Measurements from ENCODE around the gene VEGFB. TPM values are rescaled to one million over a fixed set of nuclear protein-coding genes. Genes with fewer than 3 reads are reported as not detected.

Gene VEGFB
- total and polyA plus RNA-seq, 8 donors = 72.9 to 132 (median 86.6) TPM

DNA sequence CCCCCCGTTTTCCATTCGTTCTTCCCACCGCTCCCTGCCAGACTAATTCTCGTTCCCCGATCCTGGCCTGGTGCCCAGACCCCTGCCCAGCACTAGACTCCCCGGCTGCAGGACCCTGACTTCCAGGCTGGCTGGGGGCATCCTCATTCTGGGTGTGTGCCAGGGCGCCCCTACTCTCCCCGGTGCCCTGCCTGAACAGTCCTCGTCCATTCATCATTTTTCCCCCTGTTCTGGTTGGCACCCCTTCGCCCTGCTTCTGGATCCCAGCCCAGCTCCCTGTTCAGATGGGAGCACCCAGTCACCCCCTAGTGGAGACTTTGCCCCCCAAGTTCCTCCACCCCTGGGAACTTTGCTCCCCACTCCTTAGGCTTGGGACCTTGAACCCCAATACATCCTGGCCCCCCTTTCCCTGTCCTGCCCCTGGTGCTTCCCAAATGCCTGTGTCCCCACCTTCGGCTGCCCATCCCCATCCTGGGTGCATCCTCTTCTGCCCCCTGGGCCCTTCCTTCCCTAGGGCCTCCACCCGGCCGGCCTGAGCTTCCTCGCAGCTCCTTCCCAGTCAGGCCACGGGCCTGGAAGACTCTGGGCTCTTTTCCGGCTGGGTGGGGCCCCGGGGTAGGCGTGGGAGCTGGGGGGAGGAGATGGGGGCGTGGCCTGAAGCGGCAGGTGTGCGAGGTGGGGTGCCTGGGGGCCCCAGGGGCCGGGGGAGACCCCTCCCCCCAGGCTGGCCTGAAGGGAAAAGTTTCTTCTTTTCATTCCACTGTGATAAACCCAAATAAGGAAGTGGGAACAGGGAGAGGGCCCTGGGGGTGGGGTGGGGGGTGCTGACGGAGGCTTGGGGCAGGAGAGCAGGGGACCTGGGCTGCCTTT, 17.9 kb downstream of the VEGFB start:
- peaks cover 0 to 31% of the 10 kb centered on the region in 2 donors for H3K36me3 ChIP-seq
- ATAC-seq (peak; percentile 70), DNase-seq (peak in 3 of 4 donors; percentile 25 to 89 (median 79))
- no peaks in the 10 kb centered on the region for H3K27me3 ChIP-seq
- H3K27ac ChIP-seq = peak overlapping the region; percentile 56 to 73
- peak overlapping the region; percentile 82 to 87 for H3K4me3 ChIP-seq
- no peaks in the 10 kb centered on the region for H3K9me3 ChIP-seq
- H3K4me1 ChIP-seq = peaks cover 9 to 43% of the 10 kb centered on the region in 2 donors
- intact Hi-C loops (cut with DNase I) = no loop called here
- TF ChIP-seq, protein P1, sequence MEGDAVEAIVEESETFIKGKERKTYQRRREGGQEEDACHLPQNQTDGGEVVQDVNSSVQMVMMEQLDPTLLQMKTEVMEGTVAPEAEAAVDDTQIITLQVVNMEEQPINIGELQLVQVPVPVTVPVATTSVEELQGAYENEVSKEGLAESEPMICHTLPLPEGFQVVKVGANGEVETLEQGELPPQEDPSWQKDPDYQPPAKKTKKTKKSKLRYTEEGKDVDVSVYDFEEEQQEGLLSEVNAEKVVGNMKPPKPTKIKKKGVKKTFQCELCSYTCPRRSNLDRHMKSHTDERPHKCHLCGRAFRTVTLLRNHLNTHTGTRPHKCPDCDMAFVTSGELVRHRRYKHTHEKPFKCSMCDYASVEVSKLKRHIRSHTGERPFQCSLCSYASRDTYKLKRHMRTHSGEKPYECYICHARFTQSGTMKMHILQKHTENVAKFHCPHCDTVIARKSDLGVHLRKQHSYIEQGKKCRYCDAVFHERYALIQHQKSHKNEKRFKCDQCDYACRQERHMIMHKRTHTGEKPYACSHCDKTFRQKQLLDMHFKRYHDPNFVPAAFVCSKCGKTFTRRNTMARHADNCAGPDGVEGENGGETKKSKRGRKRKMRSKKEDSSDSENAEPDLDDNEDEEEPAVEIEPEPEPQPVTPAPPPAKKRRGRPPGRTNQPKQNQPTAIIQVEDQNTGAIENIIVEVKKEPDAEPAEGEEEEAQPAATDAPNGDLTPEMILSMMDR (IDR thresholded peaks at IDR 0.05) = peak; percentile 12 to 29

DNA sequence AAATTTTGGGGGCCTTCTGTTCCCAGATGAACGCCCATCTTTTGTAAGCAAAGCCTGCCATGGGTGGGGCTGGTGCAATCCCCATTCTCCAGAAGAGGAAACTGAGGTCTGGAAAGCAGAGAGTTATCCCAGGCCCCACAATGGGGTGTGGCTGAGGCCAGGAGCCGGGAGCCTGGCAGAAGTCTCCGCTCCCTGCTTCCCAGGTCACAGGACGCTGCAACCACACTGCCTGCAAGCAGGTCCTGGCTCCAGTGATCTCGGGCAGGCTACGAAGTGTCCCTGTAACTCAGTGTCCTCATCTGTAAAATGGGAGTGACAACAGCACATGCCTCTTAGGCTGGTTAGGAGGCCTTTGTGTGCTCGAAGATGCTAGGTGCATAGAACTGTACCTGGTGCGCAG, 18.7 kb downstream of the VEGFB start:
- DNase-seq (no peak), ATAC-seq (no peak)
- no peaks in the 10 kb centered on the region for H3K9me3 ChIP-seq
- H3K27me3 ChIP-seq = no peaks in the 10 kb centered on the region
- intact Hi-C loops (cut with DNase I) = no loop called here
- H3K4me1 ChIP-seq = peaks cover 9 to 35% of the 10 kb centered on the region in 2 donors
- H3K4me3 ChIP-seq = peak overlapping the region in 1 of 2 donors; percentile 87
- H3K27ac ChIP-seq = no peak overlapping the region
- TF ChIP-seq, protein P1 (IDR thresholded peaks at IDR 0.05) = no peak
- H3K36me3 ChIP-seq = peaks cover 0 to 39% of the 10 kb centered on the region in 2 donors

- DNase-seq = peak in 1 of 4 donors; percentile 42
- Histone ChIP-seq H3K4me3 (peak overlapping the region in 1 of 2 donors; percentile 87), H3K4me1 (peaks cover 9 to 35% of the 10 kb centered on the region in 2 donors), H3K9me3 (no peaks in the 10 kb centered on the region), H3K36me3 (peaks cover 0 to 43% of the 10 kb centered on the region in 2 donors), H3K27ac (no peak overlapping the region), H3K27me3 (no peaks in the 10 kb centered on the region)
- intact Hi-C loops (cut with DNase I) = no loop called here
- TF ChIP-seq, protein P1 (IDR thresholded peaks at IDR 0.05) = no peak
- ATAC-seq = no peak
These were observed 19.1 kb downstream of the VEGFB start for GRCh38 chr11:64253481-64253880.

GRCh38 chr11:64254326-64254725, 19.9 kb downstream of the VEGFB start:
- Histone ChIP-seq H3K36me3 (peaks cover 0 to 52% of the 10 kb centered on the region in 2 donors), H3K27me3 (no peaks in the 10 kb centered on the region), H3K27ac (no peak overlapping the region), H3K4me1 (peaks cover 9 to 35% of the 10 kb centered on the region in 2 donors), H3K9me3 (no peaks in the 10 kb centered on the region), H3K4me3 (no peak overlapping the region)
- ATAC-seq (no peak), DNase-seq (peak in 1 of 4 donors; percentile 78)
- TF ChIP-seq, protein P1 (IDR thresholded peaks at IDR 0.05) = no peak
- intact Hi-C loops (cut with DNase I) = no loop called here
